ENCODE measurements around the gene NPAS4.
"Not testable (repeated sequence)": the region's sequence is repeated elsewhere in the genome, so short reads cannot be mapped to it uniquely, and the experiment has no call there.

The NPAS4 gene

DNA sequence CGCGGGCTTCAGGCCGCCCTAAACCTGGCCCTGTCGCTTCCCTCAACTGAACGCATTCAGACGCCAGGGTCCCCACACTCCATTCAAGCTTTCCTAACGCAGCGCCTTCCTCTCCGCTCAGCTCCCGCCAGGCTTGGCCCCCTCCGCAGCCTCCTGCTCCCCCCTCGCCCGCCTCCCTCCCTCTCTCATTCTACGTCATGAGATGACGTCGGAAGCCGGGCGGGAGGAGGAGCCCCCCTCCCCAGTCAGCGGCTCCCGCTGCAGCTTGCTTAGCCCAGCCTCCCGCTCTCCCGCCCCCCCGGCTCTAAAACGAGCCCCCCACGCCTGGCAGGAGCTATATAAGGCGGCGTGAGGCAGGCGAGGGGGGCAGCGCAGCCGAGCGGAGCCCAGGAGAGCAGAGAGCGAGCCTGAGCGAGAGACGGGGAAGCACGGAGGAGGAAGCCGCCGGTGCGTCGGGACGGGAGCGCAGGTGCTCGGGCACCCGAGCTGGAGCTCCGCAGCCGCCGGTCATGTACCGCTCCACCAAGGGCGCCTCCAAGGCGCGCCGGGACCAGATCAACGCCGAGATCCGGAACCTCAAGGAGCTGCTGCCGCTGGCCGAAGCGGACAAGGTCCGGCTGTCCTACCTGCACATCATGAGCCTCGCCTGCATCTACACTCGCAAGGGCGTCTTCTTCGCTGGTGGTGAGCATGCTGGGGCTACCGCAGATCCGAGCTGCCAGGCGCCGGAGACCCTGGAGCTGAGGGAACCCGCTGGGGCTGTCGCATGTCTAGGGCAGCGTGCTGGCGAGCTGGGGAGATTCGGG lies at the start of gene NPAS4:
NPAS4 (plus strand) TSS at position 365 of the 806 bp plus-strand sequence; CDS start at position 510, 145 bp downstream.
- no peak for DNase-seq

DNA sequence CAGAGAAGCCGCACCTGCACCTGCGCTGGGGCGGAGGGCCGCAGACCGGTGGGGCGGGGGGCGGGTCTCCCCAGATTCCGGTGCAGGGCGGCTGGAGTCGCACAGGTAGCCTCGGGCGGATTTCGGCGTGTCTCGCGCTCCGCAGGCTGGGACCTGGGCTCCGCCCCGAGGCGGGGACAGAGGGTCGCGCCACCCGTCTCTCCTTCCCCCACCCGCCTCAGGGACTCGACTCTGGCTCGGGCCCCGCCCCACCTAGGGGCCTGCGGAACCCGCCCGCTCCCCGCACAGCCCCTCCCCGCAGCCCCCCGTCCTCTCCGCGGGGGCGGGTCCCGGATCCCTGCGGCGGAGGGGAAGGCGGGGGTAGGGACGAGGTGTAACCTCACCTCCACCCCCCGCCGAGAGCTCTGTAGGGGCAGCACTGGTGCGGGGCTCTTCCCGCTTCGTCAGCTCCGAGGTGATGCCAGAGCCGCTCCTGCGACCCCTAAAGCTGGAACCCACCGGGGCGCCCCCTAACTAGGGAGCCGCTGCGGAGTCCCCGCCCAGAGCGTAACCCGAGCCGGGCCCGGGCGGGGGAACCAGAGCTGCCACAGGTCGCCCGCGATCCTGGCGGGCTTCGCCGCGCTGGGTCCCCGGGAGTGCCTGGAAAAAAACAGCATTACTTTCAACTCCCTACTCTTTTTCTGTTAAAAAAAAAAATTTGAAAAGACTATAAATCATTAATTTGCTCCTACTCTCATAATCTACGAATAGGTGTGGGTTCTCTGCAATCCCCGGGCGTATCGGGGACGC lies 49.0 kb upstream of the NPAS4 start, which contains the start of gene SLC29A2:
SLC29A2 (minus strand) TSS at position 134 of the 789 bp plus-strand sequence. CDS start 169 bp downstream, outside the sequence.
- DNase-seq = peak; percentile 55

DNA sequence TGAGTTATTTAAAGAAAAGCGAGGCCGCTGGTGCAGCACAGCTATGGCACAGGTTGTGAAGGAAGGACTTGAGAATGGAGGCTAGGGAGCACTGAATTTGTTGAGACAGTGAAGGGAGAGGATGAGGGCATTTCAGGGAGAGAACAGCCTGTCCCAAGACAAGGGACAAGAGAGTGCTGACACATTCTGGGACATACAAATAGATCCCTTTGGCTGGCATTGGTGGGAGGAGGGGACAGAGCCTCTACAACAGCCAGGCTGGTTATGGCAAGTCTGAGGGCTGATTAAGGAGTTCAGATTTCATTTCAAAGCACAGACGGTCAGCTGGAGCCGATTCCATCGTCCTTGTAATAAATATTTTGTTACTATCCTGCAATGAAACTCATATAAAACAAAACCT lies 47.6 kb upstream of the NPAS4 start:
- no peak for DNase-seq

DNA sequence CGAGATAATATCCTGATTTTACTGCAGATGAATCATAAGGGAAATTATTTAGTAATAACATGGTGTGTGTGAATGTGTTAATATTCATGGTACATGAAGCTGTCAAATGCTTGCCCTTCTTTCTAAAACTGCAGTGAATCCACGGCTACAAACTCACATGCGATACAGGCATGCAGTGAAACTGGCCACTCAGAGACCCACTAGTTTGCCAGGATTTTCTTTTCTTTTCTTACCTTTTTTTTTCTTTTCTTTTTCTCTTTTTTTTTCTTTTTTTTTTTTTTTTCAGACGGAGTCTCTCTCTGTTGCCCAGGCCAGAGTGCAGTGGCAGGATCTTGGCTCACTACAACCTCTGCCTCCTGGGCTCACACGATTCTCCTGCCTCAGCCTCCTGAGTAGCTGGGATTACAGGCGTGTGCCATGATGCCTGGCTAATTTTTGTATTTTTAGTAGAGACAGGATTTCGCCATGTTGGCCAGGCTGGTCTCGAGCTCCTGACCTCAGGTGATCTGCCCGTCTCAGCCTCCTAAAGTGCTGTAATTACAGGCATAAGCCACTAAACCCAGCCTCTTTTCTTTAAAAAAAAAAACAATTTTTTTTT lies 47.0 kb upstream of the NPAS4 start:
- not testable (repeated sequence) for DNase-seq

DNA sequence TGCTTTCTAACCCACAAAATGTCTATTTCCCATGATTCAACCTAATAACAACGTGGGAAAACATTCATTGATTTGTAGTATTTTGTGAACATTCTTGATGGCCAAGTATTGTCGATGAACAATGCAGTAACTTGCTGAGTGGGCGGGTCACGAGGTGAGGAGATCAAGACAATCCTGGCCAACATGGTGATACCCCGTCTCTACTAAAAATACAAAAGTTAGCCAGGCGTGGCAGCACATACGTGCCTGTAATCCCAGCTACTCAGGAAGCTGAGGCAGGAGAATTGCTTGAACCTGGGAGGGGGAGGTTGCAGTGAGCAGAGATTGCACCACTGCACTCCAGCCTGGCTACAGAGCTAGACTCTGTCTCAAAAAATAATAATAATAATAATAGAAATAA lies 40.6 kb upstream of the NPAS4 start:
- DNase-seq = not testable (repeated sequence)

DNA sequence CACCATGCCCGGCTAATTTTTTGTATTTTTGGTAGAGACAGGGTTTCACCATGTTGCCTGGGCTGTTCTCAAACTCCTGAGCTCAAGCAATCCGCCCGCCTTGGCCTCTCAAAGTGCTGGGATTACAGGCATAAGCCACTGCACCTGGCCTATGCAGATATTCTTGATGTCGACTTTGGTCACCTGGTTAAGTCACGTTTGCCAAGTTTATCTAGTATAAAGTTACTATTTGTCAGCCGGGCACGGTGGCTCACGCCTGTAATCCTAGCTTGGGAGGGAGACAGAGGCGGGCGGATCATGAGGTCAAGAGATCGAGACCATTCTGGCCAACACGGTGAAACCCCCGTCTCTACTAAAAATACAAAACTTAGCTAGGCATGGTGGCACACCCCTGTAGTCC lies 36.5 kb upstream of the NPAS4 start:
- not testable (repeated sequence) for DNase-seq

DNA sequence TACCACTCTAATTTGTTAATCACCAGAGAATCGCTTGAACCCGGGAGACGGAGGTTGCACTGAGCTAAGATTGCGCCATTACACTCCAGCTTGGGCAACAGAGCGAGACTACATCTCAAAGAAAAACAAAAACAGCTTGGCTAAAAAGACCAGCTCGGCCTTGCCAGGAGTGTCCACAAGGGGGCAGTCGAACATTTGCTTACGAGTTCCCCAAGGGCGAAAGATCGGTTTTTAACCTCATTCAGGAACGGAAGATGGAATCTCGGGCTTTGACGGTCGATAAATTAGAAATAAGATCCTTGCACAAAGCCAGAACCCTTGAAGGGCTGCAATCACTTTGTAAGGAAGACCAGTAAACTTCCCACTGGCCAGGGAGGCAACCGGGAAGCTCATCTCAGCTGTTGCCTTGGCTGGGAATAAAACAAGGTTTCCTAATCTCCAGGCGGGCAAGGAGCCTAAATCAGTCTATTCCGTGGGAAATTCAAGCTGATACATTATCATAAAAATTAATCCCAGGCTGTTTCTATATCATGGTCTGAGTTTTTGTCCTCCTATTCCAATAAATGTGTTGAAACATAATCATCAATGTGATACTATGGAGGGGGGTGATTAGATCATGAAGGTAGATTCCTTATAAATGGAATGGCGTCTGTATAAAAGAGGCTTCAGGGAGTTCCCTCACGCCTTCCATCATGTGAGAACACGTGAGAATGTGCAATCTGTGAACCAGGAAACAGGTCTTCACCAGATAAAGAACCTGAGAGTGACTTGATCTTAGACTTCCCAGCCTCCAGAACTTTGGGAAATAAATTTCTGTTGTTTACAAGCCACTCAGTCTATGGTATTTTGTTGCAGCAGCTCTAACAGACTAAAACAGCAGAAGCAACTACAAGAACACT lies 34.4 kb upstream of the NPAS4 start:
- peak; percentile 71 for DNase-seq

DNA sequence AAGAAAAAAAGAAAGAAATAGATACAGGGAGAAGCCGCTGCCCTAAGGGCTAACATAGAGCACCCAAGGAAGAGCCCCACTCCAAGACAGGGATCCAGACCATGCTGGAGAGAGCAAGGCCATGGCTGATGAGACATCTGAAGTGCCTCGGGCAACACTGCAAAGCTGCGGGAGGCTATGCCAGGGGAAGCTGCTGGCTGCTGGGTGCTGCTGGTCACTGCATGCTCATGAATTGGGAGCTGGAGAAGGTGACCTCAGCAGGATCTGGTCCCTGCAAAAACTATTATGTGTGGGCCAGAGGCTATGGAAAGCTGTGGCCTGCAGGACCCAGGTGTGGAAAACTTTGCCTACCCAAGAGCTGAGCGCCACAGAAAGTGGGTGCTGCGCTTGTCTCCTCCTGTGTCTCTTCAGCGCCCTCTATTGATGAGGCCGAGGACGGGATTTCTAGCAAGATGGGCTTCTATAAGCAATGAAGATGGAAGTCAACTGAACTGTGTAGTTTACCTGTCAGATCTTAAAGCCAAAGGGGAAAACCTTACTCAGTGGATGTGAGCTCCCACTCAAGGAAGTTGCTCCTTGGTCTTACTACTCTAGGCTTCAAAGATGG lies 32.0 kb upstream of the NPAS4 start:
- DNase-seq = peak; percentile 50

DNA sequence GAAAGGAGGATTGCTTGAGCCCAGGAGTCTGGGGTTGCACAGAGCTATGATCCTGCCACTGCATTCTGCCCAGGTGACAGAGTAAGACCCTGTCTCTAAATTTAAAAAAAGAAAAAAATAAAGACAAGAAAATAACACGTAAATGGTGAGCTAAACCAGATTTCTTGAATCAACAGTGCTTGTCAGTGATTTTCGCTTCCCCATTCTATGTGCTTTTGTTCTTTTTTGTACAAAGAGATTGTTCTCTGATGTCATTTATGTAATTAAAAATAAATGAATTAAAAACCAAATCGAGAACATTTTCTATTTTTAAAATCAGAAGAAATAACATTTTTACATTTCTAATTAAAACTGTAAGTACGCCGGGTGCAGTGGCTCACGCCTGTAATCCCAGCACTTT lies 29.5 kb upstream of the NPAS4 start:
- no peak for DNase-seq

DNA sequence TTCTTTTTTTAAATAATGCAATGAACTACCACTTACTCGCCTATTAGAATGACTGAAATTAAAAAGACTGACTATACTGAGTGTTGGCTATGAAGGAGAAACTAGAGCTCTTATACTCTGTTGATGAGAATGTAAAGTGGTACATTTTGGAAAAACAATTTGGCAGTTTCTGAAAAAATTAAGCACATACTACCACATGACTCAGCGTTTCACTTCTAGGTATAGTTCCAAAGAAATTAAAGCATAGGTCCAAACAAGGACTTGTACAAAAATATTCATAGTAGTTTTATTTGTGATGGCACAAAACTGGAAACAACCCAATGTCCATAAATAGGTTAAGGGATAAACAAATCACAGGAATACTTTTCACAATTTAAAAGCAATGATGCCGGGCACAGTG lies 26.9 kb upstream of the NPAS4 start:
- DNase-seq = no peak

DNA sequence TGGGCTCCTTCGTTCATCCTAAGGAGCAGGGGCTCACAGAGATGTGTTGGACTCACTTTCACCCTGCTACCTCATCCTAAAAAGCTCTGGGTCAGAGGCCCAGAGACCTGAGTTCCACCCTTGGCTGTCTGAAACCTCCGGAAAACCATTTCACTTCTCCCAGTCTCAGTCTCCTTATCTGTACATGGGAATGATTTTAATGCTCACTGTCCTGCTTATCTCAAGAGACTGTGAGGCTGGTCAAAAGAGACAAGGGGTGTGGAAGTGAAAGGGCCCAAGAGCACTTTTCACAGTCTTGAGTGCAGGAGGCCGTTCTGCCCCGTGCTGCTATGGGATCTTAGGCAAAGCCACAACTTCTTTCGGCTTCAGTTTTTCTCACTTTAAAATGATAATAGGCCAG lies 13.2 kb upstream of the NPAS4 start:
- no peak for DNase-seq

DNA sequence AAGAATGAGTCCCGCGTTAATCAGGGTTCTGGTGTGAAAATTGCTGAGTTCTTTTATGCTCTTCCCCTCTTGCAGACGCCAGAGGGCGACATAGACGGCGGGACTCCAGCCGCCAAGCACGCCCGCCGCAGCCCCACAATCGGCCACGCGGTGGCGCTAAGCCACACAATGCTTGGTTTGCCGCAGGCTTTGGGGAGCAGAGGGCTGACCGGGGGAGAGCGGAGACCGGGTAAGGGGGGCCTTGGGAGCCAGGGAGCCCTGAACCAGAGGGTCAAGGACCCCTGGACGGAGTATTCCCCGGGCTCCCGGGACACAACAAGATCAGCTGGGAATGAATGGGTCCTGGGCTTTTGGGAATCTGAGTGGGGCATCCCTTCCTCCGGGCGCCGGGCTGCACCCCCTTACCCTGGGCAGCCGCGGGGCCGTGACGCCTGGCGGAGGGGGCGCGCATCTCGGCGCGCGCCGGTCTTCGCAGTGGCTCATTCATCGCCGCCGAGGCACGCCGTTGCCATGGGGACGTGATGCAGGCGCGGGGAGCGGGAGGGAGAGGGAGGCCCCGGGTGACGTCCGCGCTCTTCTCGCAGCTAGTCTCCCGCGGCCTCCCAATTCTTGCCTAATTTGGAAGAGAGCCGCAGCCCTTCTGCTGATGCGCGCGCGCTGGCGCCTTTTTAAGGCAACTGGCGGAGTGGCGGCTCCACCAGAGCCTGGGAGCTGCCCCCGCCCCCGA lies 12.2 kb upstream of the NPAS4 start:
- DNase-seq = peak; percentile 84

DNA sequence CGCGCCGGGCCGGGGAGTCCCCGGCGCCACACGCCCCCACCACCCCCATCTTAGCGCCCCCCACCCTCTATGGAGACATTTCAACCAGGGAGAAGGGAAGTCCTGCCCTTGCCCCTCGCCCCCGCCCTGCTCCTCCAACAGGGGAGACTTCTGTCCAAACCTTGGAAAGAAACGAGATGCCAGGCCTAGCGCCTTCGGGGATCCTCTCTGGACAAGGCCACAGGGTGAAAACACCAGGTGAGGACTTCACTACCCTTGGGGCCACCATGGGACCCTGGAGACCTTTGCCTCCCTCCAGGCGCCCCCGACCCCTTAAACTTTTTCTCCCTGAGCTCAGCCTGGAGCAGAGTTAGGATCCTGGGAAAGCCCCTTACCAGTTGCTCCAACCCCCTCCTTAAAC lies 11.6 kb upstream of the NPAS4 start:
- DNase-seq = no peak

DNA sequence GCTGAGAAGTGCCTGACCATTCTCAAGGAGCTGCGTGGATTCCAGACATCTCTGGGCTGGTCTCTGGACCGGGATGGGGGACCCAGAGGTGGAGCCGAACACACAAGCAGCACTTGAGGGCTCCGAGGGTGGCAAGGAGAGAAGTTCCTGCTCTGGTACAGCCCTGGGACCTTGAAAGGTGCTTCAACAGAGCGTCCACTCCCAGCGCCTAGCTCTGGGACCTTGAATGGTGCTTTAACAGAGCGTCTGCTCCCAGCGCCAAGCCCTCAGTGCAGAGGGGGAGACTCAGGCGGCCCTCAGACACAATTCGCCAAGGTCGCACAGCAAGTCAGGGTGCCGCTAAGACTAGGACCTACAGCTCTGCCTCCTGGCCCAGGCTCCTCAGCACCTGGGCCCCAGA lies 10.6 kb upstream of the NPAS4 start:
- DNase-seq = no peak

DNA sequence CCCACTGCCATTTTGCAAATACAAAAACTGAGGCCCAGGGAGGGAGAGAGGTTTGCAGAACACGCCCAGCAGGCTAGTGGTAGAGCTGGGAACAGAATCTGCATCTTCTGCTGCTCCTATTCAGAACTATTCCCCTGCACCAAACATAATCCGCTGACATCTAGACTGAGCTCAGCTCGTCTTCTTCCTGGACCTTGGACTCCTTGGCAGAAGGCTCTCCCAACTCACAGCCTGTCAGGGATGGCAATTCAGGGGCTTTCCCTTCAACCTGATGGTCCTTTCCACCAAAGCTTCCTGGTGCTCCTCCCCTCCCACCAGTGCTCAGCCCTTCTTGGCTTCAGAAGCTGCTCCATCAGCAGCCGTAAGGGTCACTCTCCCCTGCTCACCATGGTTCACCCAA lies 9.5 kb upstream of the NPAS4 start:
- DNase-seq = no peak

DNA sequence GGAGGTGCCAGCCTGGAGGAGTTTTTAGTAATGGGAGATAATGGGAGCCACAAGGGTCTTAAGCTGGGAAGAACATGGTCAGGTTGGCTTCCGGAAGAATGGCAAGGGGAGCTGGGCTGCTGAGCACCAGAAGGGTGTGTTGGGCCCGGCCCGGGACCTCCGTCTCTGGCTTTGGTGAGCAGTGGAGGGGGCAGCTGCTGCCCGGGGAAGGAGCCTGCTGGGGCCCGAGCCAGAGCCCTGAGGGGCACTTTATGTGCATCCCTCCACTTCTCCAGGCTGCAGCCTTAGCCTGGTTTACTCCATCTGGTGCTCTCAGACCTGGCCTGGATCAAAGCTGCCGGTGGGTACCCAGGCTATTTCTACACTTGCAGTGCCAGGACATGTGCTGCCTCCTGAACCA lies 8.7 kb upstream of the NPAS4 start:
- no peak for DNase-seq

DNA sequence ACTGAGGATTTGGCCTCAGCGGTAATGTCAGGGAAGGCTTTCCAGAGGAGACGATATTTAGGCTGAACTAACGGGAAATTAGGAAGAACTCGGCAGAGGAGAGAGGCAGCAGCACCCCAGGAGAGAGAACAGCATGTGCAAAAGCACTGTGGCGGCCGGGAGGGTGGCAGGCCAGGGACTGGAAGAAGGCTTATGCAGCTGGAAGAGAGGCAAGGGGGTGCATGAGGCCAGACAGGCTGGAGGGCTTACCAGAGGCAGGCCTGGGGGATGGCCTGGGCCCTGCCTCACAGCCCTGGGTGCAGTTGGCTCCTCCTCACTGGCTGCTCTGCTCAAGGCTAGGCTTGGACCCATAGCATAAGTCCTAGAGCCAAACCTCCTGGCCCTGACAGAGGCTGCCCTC lies 7.7 kb upstream of the NPAS4 start:
- DNase-seq = no peak

DNA sequence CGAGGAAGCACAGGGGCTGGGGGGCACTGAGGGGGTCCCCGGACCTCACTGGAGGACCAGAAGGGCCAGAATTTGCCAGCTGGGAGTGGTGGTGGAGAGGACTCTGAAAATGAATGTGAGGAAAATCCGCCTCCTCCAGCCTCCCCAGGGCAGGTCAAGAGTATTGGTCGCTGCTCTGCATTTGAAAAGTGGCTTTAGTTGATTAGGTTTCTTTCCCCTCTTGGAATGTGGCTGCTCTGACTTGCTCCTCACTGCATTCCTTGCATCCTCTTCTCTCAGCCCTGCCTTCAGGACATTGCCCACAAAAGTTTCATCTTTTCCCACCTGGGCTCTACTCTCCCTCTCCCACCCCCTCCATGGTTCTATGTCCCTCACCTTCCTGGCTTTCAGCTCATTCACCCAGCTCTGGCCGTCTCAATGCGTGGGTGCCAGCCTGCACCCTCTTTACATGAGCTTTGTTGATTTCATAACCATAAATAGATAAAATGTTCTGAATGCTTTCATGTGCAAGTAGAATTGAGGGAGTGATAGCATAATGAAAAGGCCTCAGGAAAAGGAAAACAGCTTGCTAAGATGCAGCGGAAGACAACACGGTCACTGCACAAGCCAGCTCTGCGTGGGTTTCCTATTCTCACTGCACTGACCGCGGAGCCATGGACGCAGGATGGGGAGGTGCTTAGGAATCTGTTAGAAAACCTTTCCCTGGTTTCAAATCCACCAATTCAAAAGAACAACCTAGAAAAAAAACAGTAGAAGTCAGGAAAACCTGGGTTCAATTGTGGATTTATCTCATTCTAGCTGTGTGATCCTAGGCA lies 6.5 kb upstream of the NPAS4 start:
- DNase-seq = no peak

DNA sequence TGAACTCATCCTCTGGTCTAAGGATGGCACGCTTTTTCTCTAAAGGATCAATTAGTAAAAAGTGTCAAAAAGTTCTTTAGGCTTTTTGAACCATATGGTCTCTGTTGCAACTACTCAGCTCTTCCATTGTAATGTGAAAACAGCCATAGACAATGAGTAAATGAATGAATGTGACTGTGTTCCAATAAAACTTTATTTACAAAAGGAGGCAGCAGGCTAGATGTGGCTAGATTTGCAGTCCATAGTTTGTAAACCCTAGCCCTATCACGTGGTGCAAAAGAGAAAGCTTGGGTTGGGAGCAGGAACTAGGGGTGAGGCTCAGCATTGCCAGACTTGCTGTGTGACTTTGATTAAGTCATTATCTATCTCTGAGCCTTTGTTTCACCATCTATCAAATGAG lies 5.4 kb upstream of the NPAS4 start:
- DNase-seq = no peak

DNA sequence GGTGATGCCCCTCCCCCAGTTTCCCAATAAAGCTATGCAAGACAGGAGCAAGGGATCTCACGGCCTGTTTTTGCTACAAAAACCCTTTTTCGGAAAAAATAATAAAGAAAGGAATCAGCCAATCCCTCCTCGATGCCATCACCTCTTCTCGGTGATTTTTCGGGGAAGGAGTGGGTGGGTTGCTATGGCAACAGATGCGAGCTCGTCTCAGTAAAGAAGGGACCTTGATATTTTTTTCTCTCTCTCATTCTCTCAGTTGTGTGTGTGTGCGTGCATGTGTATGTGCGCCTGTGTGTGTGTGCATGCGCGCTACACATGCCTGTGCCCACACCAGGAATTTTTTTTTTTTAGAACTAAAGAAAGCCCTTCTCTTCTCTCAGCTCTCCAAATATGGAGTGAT lies 3.8 kb upstream of the NPAS4 start:
- DNase-seq = no peak

All from activated CD4-positive, alpha-beta T cell treated with anti-CD3 and anti-CD28 coated beads for 1 hour (primary cell).